ENCODE results near the gene KRT33B. TPM values are rescaled to one million over a fixed set of nuclear protein-coding genes. Genes with fewer than 3 reads are reported as not detected.

Gene KRT33B
- polyA plus RNA-seq, 1 donor from 2014 or later: not detected

GRCh38 chr17:41345992-41346391 lies 23.6 kb downstream of the KRT33B start:
- H3K4me2 ChIP-seq (ENCODE audit: low read length): no peak overlapping the region
- H3K9ac ChIP-seq (ENCODE audit: low read length): no peak overlapping the region
- no peaks in the 10 kb centered on the region for H3K9me2 ChIP-seq (ENCODE audit: insufficient read depth, low read length)
- H3K27me3 ChIP-seq (ENCODE audit: insufficient read depth, low read depth, low read length): no peaks in the 10 kb centered on the region
- H3K27ac ChIP-seq (ENCODE audit: low read length): no peak overlapping the region
- no peaks in the 10 kb centered on the region for H3K79me2 ChIP-seq (replicated peaks; ENCODE audit: insufficient read depth, low read length)
- TF ChIP-seq POLR2AphosphoS5 (IDR thresholded peaks at IDR 0.05) (no peak), CTCF (IDR thresholded peaks at IDR 0.05; ENCODE audit: poor library complexity, severe bottlenecking) (no peak), EZH2 (IDR thresholded peaks at IDR 0.05; ENCODE audit: borderline replicate concordance, insufficient read depth, low read length, poor library complexity, severe bottlenecking) (no peak), TAF1 (IDR thresholded peaks at IDR 0.05; ENCODE audit: low read depth) (no peak), SMC3 (conservative IDR thresholded peaks at IDR 0.05; ENCODE audit: poor library complexity) (no peak), REST (IDR thresholded peaks at IDR 0.05; ENCODE audit: borderline replicate concordance) (no peak), MXI1 (conservative IDR thresholded peaks at IDR 0.05; ENCODE audit: poor library complexity, severe bottlenecking) (no peak), RAD21 (conservative IDR thresholded peaks at IDR 0.05) (no peak), EP300 (conservative IDR thresholded peaks at IDR 0.05; ENCODE audit: poor library complexity, severe bottlenecking) (no peak)
- no peaks in the 10 kb centered on the region for H3K9me3 ChIP-seq (ENCODE audit: low read length)
- H2AFZ ChIP-seq (ENCODE audit: low read depth, low read length): no peak overlapping the region
- H3K36me3 ChIP-seq (ENCODE audit: insufficient read depth, low read length): no peaks in the 10 kb centered on the region
- H3K4me3 ChIP-seq (ENCODE audit: low read length): no peak overlapping the region
- H4K20me1 ChIP-seq (ENCODE audit: insufficient read depth): no peaks in the 10 kb centered on the region
- H3F3A ChIP-seq (ENCODE audit: insufficient read depth, low read length, poor library complexity, severe bottlenecking): no peaks in the 10 kb centered on the region

- Histone ChIP-seq H3K9me3 (ENCODE audit: low read length) (no peaks in the 10 kb centered on the region), H3K4me3 (ENCODE audit: low read length) (no peak overlapping the region), H3K36me3 (ENCODE audit: insufficient read depth, low read length) (no peaks in the 10 kb centered on the region), H3K4me2 (ENCODE audit: low read length) (no peak overlapping the region), H3K27me3 (ENCODE audit: insufficient read depth, low read depth, low read length) (no peaks in the 10 kb centered on the region), H3K9me2 (ENCODE audit: insufficient read depth, low read length) (no peaks in the 10 kb centered on the region), H4K20me1 (ENCODE audit: insufficient read depth) (no peaks in the 10 kb centered on the region), H2AFZ (ENCODE audit: low read depth, low read length) (no peak overlapping the region), H3K27ac (ENCODE audit: low read length) (no peak overlapping the region), H3F3A (ENCODE audit: insufficient read depth, low read length, poor library complexity, severe bottlenecking) (no peaks in the 10 kb centered on the region), H3K9ac (ENCODE audit: low read length) (no peak overlapping the region), H3K79me2 (replicated peaks; ENCODE audit: insufficient read depth, low read length) (no peaks in the 10 kb centered on the region)
- TF ChIP-seq SMC3 (conservative IDR thresholded peaks at IDR 0.05; ENCODE audit: poor library complexity): no peak
- no peak for TF ChIP-seq TAF1 (IDR thresholded peaks at IDR 0.05; ENCODE audit: low read depth)
- TF ChIP-seq MXI1 (conservative IDR thresholded peaks at IDR 0.05; ENCODE audit: poor library complexity, severe bottlenecking): no peak
- no peak for TF ChIP-seq EP300 (conservative IDR thresholded peaks at IDR 0.05; ENCODE audit: poor library complexity, severe bottlenecking)
- no peak for TF ChIP-seq POLR2AphosphoS5 (IDR thresholded peaks at IDR 0.05)
- TF ChIP-seq EZH2 (IDR thresholded peaks at IDR 0.05; ENCODE audit: borderline replicate concordance, insufficient read depth, low read length, poor library complexity, severe bottlenecking): no peak
- TF ChIP-seq CTCF (IDR thresholded peaks at IDR 0.05; ENCODE audit: poor library complexity, severe bottlenecking): no peak
- TF ChIP-seq REST (IDR thresholded peaks at IDR 0.05; ENCODE audit: borderline replicate concordance): no peak
- no peak for TF ChIP-seq RAD21 (conservative IDR thresholded peaks at IDR 0.05)
Measured at GRCh38 chr17:41343029-41343428, 26.6 kb downstream of the KRT33B start.
